Forelimb muscle (tissue), 1 donor: ENCODE results near the gene CXCL6. TPM values are rescaled to one million over a fixed set of nuclear protein-coding genes. Genes with fewer than 3 reads are reported as not detected.

Experiments
- DNase-seq: peaks from one replicate; pipeline ENCODE4 v3.0.0-alpha.2; 2013; ENCODE audit warnings: low read depth
- polyA plus RNA-seq: library from polyadenylated mRNA; unstranded; fragments of 120-200 nt; gene quantifications from one replicate; pipeline ENCODE4 v1.2.1, GENCODE V29; 2013; ENCODE audit not compliant: insufficient read length

The CXCL6 gene
- polyA plus RNA-seq, 1 donor = not detected

- DNase-seq = no peak
Measured at GRCh38 chr4:73842696-73843095, 6.2 kb downstream of the CXCL6 start.

DNA sequence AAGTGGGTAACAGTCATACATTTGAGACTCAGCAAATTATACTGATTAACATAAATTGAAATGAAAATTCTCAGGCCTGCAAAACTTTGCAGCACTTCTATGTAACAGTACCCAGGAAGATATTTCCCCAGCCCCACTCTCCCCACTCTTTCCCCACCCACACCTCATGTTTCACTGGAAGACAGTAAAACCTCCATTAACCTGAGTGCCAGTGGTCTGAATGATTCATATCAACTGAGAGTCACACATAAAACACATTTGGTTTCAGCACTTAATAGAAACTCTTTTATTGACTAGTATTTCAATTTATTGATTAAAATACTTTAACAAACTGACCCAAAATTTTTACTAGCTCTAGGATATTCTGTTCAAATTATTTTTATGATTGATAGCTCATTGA lies 6.9 kb downstream of the CXCL6 start:
- no peak for DNase-seq

DNA sequence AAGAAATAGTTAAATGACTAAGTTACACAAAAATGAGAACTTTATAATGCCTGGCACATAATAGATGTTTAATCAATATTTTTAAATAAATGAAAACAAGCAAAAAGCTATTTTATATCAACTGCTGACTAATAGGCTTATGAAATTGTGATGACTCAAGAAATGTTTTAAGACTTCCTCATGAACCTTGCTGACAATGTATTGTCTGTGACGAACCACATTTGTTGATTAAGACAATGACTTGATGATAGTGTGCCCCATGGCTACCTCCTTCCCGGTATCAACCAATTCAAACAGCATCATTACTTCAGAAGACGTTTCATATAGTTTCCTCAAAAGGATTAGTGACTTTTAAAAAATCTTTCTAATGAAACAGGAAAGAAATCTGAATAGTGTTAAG lies 7.9 kb downstream of the CXCL6 start:
- DNase-seq = no peak

GRCh38 chr4:73844806-73845205 lies 8.3 kb downstream of the CXCL6 start:
- no peak for DNase-seq

DNA sequence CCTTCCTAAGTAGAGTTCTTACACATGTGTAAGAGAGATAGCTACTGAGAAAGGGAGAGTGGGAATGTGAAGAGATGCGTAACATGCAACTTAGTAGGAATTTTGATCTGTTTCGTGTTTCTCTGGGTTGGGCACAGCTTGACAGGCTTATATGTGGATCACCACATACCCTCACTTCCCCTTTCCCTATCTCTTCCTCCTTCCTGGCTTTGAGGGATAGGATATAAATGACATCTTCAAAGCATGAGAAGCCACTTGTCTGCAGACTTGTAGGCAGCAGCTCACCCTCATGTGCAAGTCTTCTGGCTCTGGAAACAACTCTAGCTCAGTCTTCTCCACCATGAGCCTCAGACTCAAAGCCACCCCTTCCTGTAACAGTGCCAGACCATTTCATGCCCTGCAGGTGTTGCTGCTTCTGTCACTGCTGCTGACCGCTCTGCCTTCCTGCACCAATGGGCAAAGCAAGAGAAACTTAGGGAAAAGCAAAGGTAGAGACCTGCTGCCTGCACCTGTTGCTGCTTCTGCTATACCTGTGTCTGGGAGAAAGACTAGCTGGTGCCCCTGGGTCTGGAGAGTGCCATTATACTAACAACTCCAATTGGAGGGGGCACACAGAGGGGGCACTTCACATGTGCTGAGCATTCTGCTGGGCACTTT lies 11.2 kb downstream of the CXCL6 start:
- no peak for DNase-seq

DNA sequence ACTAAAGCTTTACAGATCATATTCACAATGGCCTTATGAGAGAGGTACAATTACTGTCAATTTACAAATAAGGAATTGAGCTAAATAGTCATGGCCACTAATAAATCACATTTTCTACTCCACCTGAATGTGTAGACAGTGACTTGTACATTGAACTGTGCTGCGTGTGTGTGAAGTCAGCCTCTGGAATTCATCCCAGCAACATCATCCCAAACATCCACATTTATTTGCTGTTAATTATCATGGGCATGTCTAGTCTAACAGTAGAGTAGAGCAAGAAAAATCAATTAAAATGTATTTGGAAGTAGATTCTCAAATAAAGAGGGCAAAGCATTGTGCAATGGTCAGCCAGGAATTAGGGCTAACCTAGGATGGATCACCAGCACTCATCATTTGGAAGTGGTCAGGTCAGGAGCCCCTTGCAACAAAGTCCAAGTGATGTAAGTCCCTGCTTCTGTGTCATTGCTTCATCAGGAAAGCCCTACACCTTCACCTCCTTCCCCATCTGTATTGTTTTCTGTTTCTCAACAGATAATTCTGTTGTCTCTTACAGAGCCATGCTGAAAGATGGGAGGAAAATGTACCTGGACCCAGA lies 11.8 kb downstream of the CXCL6 start:
- DNase-seq = no peak

GRCh38 chr4:73850261-73850970 lies 13.9 kb downstream of the CXCL6 start:
- DNase-seq = no peak

GRCh38 chr4:73851293-73851692 lies 14.8 kb downstream of the CXCL6 start:
- no peak for DNase-seq

DNA sequence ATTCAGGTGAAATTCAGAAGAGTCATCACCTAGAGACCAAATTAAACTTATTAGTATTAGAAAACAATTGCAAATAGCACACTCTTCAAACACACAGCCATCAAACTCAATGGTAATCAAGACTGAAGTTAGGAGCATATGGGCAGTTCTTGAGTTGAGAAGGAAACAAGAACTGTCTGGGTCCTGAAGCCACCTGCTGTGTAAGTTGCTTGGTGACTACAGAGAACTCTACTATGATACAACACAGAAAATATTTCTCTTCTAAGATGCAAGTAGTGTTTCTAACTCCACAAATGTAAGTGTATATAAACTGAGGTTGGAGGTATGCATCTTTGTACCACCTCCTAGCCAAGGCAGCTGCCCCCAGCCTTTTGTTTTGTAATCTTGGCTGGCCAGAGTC lies 16.3 kb downstream of the CXCL6 start:
- DNase-seq = no peak

DNA sequence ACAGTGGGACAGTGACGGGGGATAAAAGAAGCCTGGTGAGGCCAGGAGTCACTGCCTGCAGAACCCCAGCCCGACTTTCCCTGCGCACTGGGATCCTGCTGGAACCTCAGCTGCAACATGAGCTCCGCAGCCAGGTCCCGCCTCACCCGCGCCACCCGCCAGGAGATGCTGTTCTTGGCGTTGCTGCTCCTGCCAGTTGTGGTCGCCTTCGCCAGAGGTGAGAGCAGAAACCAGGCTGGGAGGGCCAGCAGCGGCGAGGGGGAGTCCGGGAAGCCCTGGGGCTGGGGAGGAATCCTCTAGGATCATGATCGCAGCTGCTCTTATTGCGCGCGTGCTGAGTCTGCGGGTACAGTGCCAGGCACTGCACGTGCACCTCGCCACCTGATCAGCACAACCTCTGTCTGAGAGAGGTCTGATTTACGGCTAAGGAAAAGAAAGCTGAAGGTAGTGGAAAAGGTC lies 16.8 kb downstream of the CXCL6 start, which contains the start of gene PF4V1:
Gene PF4V1, plus strand, starts transcription at position 51 of the 459 bp plus-strand sequence. Its CDS starts 67 bp downstream, at position 118.
- DNase-seq = no peak

- DNase-seq = no peak
Measured at GRCh38 chr4:73853718-73854473, 17.4 kb downstream of the CXCL6 start.

DNA sequence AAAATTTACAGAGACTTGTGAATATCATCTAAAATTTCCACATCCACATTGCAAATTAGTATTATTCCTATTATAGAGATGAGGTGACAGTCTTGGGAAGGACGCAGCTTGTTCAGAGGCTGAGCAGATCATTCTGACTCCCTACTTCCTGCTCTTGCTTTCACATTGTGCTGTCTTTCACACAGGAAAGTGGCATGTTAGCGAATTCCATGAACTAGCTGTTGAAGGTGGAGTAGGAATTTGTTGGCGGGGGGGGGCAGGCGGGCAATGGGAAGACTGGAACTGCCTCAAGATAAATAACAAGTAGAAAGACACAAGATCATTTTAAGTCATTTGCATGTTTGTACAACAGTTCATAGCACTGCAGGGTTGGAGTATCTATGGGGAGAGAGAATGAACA lies 18.9 kb downstream of the CXCL6 start:
- DNase-seq = no peak

- DNase-seq = no peak
Measured at GRCh38 chr4:73856518-73856917, 20.0 kb downstream of the CXCL6 start.

DNA sequence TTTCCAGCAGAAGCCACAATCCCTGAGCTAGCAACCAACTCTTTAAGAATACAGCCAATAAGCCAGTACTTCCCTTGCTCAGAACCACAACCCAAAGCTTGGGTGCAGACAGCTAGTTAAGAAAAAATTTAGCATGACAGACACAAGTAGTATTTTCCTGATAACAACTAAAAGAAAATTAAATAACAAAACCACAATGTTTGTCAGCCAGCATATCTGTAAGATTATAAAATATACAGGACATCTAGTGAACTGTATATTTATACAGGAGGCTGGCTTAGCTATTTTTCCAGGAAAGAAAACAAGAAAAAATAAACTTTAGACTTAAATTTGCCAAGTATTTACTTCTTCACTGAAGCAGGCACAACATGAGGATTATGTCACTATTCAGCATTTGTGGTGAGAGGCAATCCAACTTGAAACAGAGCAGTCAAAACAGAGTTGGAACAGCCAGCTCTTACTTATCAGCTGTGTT lies 23.2 kb downstream of the CXCL6 start:
- no peak for DNase-seq

DNA sequence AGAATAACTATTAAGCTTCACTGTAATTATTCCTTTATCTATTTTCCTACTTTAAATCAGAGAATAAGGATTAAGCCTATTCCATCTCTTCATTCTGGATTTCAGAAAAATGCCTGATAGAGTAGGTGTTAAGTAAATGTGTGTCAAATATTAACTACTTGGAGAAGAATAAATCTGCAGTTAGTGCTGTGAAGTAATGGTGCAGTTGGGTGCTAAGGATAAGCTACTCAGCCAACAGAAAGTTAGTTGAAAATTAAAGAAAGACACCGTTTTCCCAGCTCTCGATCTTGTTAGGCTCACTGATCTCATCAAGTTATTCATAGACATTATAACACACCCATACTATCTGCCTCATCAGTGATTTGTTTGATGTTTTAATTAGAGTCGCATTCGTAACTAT lies 23.7 kb downstream of the CXCL6 start:
- no peak for DNase-seq

- no peak for DNase-seq
Measured at GRCh38 chr4:73860917-73861316, 24.4 kb downstream of the CXCL6 start.

GRCh38 chr4:73862322-73862721 lies 25.8 kb downstream of the CXCL6 start:
- DNase-seq = no peak

DNA sequence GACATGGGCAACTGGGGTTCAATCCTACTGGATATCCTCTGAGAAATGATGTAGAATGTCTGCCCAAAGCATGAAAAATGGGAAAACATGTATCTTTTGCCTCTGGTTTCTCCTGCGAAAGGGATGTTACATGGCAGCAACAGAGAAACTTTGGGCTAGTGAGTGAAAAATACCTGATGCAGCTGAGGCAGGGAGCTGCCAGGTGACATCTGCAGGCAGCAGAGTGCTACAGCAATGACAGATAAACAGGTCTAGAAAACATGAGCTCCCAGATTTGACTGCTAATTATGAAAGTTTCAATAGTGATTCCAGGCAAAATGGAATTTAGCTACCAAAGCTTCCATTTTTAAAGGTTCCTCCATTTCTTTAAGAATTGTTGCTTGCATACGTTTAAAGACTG lies 27.9 kb downstream of the CXCL6 start:
- no peak for DNase-seq

GRCh38 chr4:73864961-73865360 lies 28.5 kb downstream of the CXCL6 start:
- DNase-seq = no peak

DNA sequence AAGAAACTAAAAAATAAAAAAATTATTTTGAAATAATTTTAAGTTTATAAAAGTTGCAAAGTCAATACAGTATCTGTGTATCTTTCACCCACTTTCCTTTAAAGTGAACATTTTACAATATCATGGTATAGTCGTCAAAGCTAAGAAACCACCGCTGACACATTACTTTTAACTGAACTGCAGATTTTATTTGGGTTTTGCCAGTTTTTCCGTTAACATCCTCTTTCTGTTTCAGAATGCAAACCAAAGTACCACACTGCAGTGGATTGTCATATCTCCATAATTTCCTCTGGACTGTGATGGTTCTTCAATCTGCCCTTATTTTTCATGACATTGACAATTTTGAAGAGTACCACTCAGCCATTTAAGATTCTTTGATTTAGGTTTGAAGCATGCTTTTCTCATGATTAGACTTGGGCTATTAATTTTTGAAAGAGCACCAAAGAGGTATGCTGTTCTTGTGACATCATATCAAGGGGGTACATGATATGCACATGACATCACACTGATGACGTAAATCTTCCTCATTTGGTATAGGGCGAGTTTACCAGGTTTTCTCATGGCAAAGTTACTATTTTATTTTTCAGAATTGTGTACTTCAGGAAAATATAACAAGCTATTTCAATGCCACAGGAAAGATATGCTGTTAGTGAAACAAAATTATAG lies 29.1 kb downstream of the CXCL6 start:
- no peak for DNase-seq

- DNase-seq = no peak
Measured at GRCh38 chr4:73866246-73866645, 29.8 kb downstream of the CXCL6 start.

DNA sequence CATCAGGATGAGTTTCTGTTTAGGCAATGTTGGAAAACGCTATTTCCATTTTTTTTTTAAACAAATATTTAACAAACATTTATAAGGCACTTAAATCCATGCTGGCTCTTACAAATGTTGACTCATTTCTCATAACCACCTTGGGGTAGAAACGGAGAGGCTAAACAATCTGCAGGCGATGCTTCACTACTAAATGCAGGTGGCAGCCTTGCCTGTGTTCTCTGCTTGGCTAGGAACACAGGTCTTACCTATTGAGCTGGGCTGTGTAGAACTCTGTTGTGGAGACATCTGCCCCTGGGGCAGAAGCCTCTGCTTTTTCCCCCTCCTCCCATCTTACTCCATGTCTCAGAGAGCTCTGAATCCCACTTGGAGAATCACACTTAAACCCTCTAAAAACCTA lies 31.3 kb downstream of the CXCL6 start:
- no peak for DNase-seq
